HepG2 (cell line): Measurements from ENCODE around the gene ARRDC1. TPM values are rescaled to one million over a fixed set of nuclear protein-coding genes. Genes with fewer than 3 reads are reported as not detected.

Experiments
- ATAC-seq: fragments of 200-7000 bp; cut with Tn5 transposase; 3 replicates; pipeline ENCODE4 v1.9.1; 2020; ENCODE audit warnings: mild to moderate bottlenecking, moderate library complexity
- BruUV-seq: library from RNA; stranded (reverse); fragments of 400-500 nt; replicated peaks from 2 replicates; lab custom pipeline; 2021; lab: Mats Ljungman, UMichigan
- CTCF ChIA-PET: fragments of 300-600 bp; formaldehyde crosslinking; extraction: SDS; loops from one replicate; lab custom pipeline; 2021; ENCODE audit warnings: low total read pairs, inconsistent platforms, low intra/inter-chr PET ratio; lab: Yijun Ruan, JAX
- POLR2A ChIA-PET: fragments of 350-600 bp; sonication (Branson Sonifier 250); formaldehyde crosslinking; loops from one replicate; lab custom pipeline; 2020; ENCODE audit warnings: antibody characterized with exemption, inconsistent platforms; lab: Yijun Ruan, JAX
- DNase-seq: peaks from one replicate; pipeline ENCODE4 v3.0.0-alpha.2; 2015; ENCODE audit warnings: low spot score
- FAIRE-seq: peaks from 3 replicates; lab custom pipeline; 2011; peaks lifted over from hg19 to GRCh38; lab: Jason Lieb, UNC
- H2AFZ ChIP-seq: one replicate; pipeline ENCODE4 v1.6.1; 2011; ENCODE audit warnings: low read length, inconsistent platforms
- H3K27ac ChIP-seq: fragments of 300-600 bp; 3 replicates; pipeline ENCODE4 v1.8.0; 2011; ENCODE audit warnings: mixed run types, mild to moderate bottlenecking, mixed read lengths, low read length, inconsistent platforms; ENCODE audit not compliant: insufficient read depth; ENCODE audit errors: extremely low read length
- H3K27me3 ChIP-seq, 2 experiments: fragments of 200-600 bp in 1 of 2; 2 replicates in 1 of 2; 3 replicates in 1 of 2; pipeline versions ENCODE4 v1.6.0 to v1.8.0; 2011; ENCODE audit warnings: low read length in 2 of 2, mild to moderate bottlenecking in 2 of 2, moderate library complexity in 2 of 2, inconsistent platforms in 1 of 2; ENCODE audit not compliant: insufficient read depth in 2 of 2, control insufficient read depth in 1 of 2
- H3K36me3 ChIP-seq, 2 experiments: fragments of 200-600 bp in 1 of 2; replicated peaks in 1 of 2; 2 replicates in 1 of 2; 3 replicates in 1 of 2; pipeline versions ENCODE4 v1.5.1 to v1.8.0; 2011; ENCODE audit warnings: low read length in 2 of 2, inconsistent platforms in 1 of 2; ENCODE audit not compliant: insufficient read depth in 2 of 2, control insufficient read depth in 1 of 2
- H3K4me1 ChIP-seq: 2 replicates; pipeline ENCODE4 v1.5.1; 2012; ENCODE audit warnings: low read length, inconsistent platforms; ENCODE audit not compliant: insufficient read depth
- H3K4me2 ChIP-seq: 2 replicates; pipeline ENCODE4 v1.6.0; 2011; ENCODE audit warnings: low read depth, low read length, inconsistent platforms
- H3K4me3 ChIP-seq, 3 experiments: fragments of 200-600 bp in 1 of 3; sonication (generic), shearing (Covaris generic) in 1 of 3; replicated peaks in 1 of 3; 2 replicates each; pipeline ENCODE4 v1.5.1; 2011 to 2016; ENCODE audit warnings: low read length in 3 of 3, inconsistent platforms in 2 of 3, low read depth in 2 of 3, mild to moderate bottlenecking in 2 of 3, control low read depth in 1 of 3, mixed read lengths in 1 of 3; ENCODE audit not compliant: insufficient read depth in 1 of 3
- H3K79me2 ChIP-seq: one replicate; pipeline ENCODE4 v1.6.1; 2011; ENCODE audit warnings: low read length, inconsistent platforms; ENCODE audit not compliant: insufficient read depth
- H3K9ac ChIP-seq: 2 replicates; pipeline ENCODE4 v1.6.0; 2011; ENCODE audit warnings: mild to moderate bottlenecking, low read depth, low read length, inconsistent platforms; ENCODE audit not compliant: insufficient read depth
- H3K9me3 ChIP-seq: 2 replicates; pipeline ENCODE4 v1.5.1; 2012; ENCODE audit warnings: mild to moderate bottlenecking, low read length
- H4K20me1 ChIP-seq: 2 replicates; pipeline ENCODE4 v1.6.0; 2011; ENCODE audit warnings: inconsistent platforms, mild to moderate bottlenecking, low read length, moderate library complexity; ENCODE audit not compliant: insufficient read depth
- FOXJ3 ChIP-seq: sonication (generic); formaldehyde crosslinking; IDR thresholded peaks from 2 replicates; pipeline ENCODE4 v1.4.0; 2020; ENCODE audit warnings: missing genetic modification reagents, mild to moderate bottlenecking, borderline replicate concordance
- GPBP1L1 ChIP-seq: sonication (generic); formaldehyde crosslinking; IDR thresholded peaks from 2 replicates; pipeline ENCODE4 v1.5.0; 2020; ENCODE audit warnings: mild to moderate bottlenecking, missing genetic modification reagents
- HNRNPH1 ChIP-seq: fragments of 200-400 bp; formaldehyde crosslinking; optimal IDR thresholded peaks from 2 replicates; pipeline ENCODE3; 2017; ENCODE audit warnings: mild to moderate bottlenecking, low read depth, low read length
- HOXA5 ChIP-seq: sonication (generic); formaldehyde crosslinking; IDR thresholded peaks from 2 replicates; pipeline ENCODE4 v1.4.0; 2020; ENCODE audit warnings: missing genetic modification reagents
- PCBP2 ChIP-seq: fragments of 200-400 bp; formaldehyde crosslinking; optimal IDR thresholded peaks from 2 replicates; pipeline ENCODE3; 2018; ENCODE audit warnings: low read length, low read depth; ENCODE audit not compliant: poor library complexity, severe bottlenecking
- RAD21 ChIP-seq: fragments of 450-650 bp; formaldehyde crosslinking; IDR thresholded peaks from 2 replicates; pipeline ENCODE4 v1.5.0; 2020; ENCODE audit warnings: mild to moderate bottlenecking
- RBM39 ChIP-seq: fragments of 200-400 bp; formaldehyde crosslinking; IDR thresholded peaks from one replicate; pipeline ENCODE4 v1.6.1; 2018; ENCODE audit warnings: antibody characterized with exemption, mild to moderate bottlenecking, low read depth, low read length; ENCODE audit not compliant: poor library complexity, severe bottlenecking
- ZBTB40 ChIP-seq, 2 experiments: fragments of 450-650 bp in 1 of 2; sonication (generic) in 1 of 2; formaldehyde crosslinking in 1 of 2; IDR thresholded peaks; 2 replicates each; pipeline versions ENCODE4 v1.6.1 to v1.8.0; 2016 to 2022; ENCODE audit warnings: antibody characterized with exemption in 1 of 2, mild to moderate bottlenecking in 1 of 2, missing genetic modification reagents in 1 of 2
- ZNF34 ChIP-seq: sonication (generic); formaldehyde crosslinking; IDR thresholded peaks from 2 replicates; pipeline ENCODE4 v1.4.0; 2020; ENCODE audit warnings: mild to moderate bottlenecking, missing genetic modification reagents, borderline replicate concordance
- WGBS: methylation state at CpG from one replicate; pipeline ENCODE4 v1.1.6; 2017; ENCODE audit warnings: low lambda C conversion rate; 5-methylcytosine and 5-hydroxymethylcytosine counted together
- in situ Hi-C: cut with HindIII; loops from 2 replicates; pipeline ENCODE4 v1.10.0; 2017; ENCODE audit warnings: low pct_unique_long_range_greater_than_20kb; ENCODE audit not compliant: extremely low pct_ligation_motif_present
- intact Hi-C: fragments of 100-400 bp; cut with micrococcal nuclease; formaldehyde crosslinking; loops from one replicate; pipeline ENCODE4 v1.10.0; 2022; ENCODE audit not compliant: unreplicated experiment
- polyA plus RNA-seq, 8 experiments: library from polyadenylated mRNA; depleted of rRNA in 3 of 8; stranded (reverse) in 7 of 8; unstranded in 1 of 8; fragments of >200 nt; fragmentation: Illumina TruSeq in 4 of 8; extraction: Trizol in 4 of 8; gene quantifications; 2 replicates each; pipeline versions ENCODE4 v1.2.1 to v1.2.3, GENCODE V29; 2011 to 2016; ENCODE audit warnings: low read depth in 4 of 8, missing spikeins in 1 of 8, mixed read lengths in 1 of 8; ENCODE audit not compliant: insufficient read depth in 1 of 8
- total RNA-seq, 5 experiments: library from RNA; depleted of rRNA; stranded (reverse); fragments of >200 nt; fragmentation: Illumina TruSeq; extraction: Trizol; gene quantifications; 2 replicates each; pipeline ENCODE4 v1.2.3, GENCODE V29; 2016; ENCODE audit warnings: low read depth in 1 of 5
- TF ChIP-seq, protein P1 (sequence below): IDR thresholded peaks from 2 replicates; pipeline ENCODE4 v1.6.1; 2016

ARRDC1 gene
- total and polyA plus RNA-seq, 2 of the 13 experiments (the other 11 are each of a cell fraction or from before 2014, with no cell fraction given): 21.7 to 44.4 TPM

DNA sequence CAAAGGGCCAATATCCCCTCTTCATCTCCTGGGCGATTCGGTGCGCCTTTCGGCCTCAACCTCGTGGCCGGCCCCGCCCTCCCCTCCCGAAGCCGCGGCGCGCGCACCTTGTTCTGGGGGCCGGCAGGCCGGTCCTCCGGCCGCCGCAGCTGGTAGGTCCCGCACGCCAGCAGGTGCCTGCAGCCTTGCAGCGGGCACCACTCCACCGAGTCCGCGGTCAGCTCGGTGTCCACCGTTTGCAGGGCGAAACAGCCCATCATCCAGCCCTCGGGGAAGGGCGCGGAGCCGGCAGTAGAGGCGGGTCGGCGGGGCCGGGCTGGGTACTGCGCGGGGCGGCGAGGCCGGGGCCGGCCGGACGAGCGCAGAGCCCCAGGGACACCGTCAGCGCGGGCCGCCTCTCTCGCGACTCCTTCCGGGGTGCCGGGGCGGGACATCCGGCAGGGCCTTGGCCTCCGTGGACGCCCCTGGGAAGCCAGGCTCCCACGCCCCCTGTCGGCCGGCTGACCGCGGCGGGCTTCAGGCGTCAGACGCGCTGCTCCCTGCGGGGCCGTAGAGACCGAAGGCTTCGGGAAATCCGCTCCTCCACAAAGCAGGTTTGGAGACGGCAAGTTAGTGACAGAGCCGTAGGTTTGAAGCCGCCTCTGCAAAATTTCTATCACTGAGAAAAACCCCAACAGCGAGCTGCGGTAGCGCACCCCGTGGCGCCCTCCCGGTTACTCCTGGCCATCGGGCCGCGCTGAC, 26.8 kb upstream of the ARRDC1 start, which contains the start of gene DPH7:
Gene DPH7, minus strand, starts transcription at position 408 of the 741 bp plus-strand sequence. Its CDS starts 148 bp downstream, at position 260.
- peak; percentile 95 for ATAC-seq
- H3K36me3 ChIP-seq: peaks cover 19 to 51% of the 10 kb centered on the region in 2 experiments; a peak in 4 of 5 replicates
- H3K79me2 ChIP-seq: peaks cover 24% of the 10 kb centered on the region
- H3K4me2 ChIP-seq: peak within 1 kb of the TSS; percentile 81
- peak within 1 kb of the TSS; percentile 58 to 98 (median 91) for H3K4me3 ChIP-seq
- H2AFZ ChIP-seq: no peak within 1 kb of the TSS
- in situ Hi-C loops: no loop called here
- peak within 1 kb of the TSS; percentile 86 for H3K27ac ChIP-seq
- no TSS peak for BruUV-seq
- peak; percentile 84 for DNase-seq
- intact Hi-C loops: loop anchor here (1.0 kb wide), 1 partner anchor 27 kb away; the partner anchor contains the start of gene ARRDC1
- H3K9me3 ChIP-seq: no peaks in the 10 kb centered on the region
- peaks cover 30% of the 10 kb centered on the region for H3K4me1 ChIP-seq
- peak; percentile 15 for FAIRE-seq
- no CpG with 5 or more reads among the region's 82 CpGs for WGBS
- POLR2A ChIA-PET: interaction anchor here (0.7 to 2.1 kb wide), 5 partner anchors 9 to 33 kb away, joined by 3 to 8 read pairs (median 7); partner anchors contain the start of genes MRPL41 and ZMYND19
- no peaks in the 10 kb centered on the region; the same call in 1 of the 2 replicates for H4K20me1 ChIP-seq
- no peaks in the 10 kb centered on the region for H3K27me3 ChIP-seq
- H3K9ac ChIP-seq: peak within 1 kb of the TSS; percentile 92
- CTCF ChIA-PET: interaction anchor here (1.6 kb wide), 1 partner anchor 19 kb away, joined by 3 read pairs; no protein-coding TSS in a partner anchor
- TF ChIP-seq RAD21 (peak; percentile 80), HOXA5 (CRISPR knock-in tag) (no peak), PCBP2 (no peak), ZBTB40 (IDR thresholded peaks at IDR 0.05) (peak; percentile 52), ZBTB40 (CRISPR knock-in tag; IDR thresholded peaks at IDR 0.05) (no peak; the same call in 1 of the 2 replicates), GPBP1L1 (no peak), HNRNPH1 (no peak), RBM39 (no peak), FOXJ3 (CRISPR knock-in tag) (no peak), ZNF34 (peak; percentile 60; the same call in 1 of the 2 replicates)
- TF ChIP-seq, protein P1, sequence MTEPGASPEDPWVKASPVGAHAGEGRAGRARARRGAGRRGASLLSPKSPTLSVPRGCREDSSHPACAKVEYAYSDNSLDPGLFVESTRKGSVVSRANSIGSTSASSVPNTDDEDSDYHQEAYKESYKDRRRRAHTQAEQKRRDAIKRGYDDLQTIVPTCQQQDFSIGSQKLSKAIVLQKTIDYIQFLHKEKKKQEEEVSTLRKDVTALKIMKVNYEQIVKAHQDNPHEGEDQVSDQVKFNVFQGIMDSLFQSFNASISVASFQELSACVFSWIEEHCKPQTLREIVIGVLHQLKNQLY: 0 out of 2 replicates have a peak, but pooled peaks have one; percentile 19
